Measurements from ENCODE around the gene SIT1. TPM values are rescaled to one million over a fixed set of nuclear protein-coding genes. Genes with fewer than 3 reads are reported as not detected.

The SIT1 gene
- total and polyA plus RNA-seq, 2 experiments from 2014 or later: 13.2 to 14.7 TPM

DNA sequence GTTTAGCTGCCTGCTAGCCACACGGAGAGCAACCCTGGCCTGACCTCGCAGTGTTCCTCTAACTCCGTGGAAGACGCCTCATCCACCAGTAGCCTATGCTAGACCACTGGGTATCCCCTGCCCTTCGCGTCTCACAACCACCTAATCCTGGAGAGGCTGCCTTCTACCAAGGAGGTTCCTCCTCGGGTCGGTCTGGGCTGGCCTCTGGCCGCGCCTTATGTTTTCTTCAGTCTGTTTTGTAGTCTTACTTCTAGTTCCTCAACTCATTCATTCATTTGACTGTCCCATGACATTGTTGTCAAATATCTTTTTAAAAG is 40.6 kb upstream of the SIT1 start (continued):
- TF ChIP-seq, protein P1, sequence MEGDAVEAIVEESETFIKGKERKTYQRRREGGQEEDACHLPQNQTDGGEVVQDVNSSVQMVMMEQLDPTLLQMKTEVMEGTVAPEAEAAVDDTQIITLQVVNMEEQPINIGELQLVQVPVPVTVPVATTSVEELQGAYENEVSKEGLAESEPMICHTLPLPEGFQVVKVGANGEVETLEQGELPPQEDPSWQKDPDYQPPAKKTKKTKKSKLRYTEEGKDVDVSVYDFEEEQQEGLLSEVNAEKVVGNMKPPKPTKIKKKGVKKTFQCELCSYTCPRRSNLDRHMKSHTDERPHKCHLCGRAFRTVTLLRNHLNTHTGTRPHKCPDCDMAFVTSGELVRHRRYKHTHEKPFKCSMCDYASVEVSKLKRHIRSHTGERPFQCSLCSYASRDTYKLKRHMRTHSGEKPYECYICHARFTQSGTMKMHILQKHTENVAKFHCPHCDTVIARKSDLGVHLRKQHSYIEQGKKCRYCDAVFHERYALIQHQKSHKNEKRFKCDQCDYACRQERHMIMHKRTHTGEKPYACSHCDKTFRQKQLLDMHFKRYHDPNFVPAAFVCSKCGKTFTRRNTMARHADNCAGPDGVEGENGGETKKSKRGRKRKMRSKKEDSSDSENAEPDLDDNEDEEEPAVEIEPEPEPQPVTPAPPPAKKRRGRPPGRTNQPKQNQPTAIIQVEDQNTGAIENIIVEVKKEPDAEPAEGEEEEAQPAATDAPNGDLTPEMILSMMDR (conservative IDR thresholded peaks at IDR 0.05; ENCODE audit: low read depth in 2 of 2): no peak
- TF ChIP-seq, protein P2, sequence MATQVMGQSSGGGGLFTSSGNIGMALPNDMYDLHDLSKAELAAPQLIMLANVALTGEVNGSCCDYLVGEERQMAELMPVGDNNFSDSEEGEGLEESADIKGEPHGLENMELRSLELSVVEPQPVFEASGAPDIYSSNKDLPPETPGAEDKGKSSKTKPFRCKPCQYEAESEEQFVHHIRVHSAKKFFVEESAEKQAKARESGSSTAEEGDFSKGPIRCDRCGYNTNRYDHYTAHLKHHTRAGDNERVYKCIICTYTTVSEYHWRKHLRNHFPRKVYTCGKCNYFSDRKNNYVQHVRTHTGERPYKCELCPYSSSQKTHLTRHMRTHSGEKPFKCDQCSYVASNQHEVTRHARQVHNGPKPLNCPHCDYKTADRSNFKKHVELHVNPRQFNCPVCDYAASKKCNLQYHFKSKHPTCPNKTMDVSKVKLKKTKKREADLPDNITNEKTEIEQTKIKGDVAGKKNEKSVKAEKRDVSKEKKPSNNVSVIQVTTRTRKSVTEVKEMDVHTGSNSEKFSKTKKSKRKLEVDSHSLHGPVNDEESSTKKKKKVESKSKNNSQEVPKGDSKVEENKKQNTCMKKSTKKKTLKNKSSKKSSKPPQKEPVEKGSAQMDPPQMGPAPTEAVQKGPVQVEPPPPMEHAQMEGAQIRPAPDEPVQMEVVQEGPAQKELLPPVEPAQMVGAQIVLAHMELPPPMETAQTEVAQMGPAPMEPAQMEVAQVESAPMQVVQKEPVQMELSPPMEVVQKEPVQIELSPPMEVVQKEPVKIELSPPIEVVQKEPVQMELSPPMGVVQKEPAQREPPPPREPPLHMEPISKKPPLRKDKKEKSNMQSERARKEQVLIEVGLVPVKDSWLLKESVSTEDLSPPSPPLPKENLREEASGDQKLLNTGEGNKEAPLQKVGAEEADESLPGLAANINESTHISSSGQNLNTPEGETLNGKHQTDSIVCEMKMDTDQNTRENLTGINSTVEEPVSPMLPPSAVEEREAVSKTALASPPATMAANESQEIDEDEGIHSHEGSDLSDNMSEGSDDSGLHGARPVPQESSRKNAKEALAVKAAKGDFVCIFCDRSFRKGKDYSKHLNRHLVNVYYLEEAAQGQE (IDR thresholded peaks at IDR 0.05; ENCODE audit: unreplicated experiment): no peak
- no peak for TF ChIP-seq ZNF114 (CRISPR knock-in tag; IDR thresholded peaks at IDR 0.05)

DNA sequence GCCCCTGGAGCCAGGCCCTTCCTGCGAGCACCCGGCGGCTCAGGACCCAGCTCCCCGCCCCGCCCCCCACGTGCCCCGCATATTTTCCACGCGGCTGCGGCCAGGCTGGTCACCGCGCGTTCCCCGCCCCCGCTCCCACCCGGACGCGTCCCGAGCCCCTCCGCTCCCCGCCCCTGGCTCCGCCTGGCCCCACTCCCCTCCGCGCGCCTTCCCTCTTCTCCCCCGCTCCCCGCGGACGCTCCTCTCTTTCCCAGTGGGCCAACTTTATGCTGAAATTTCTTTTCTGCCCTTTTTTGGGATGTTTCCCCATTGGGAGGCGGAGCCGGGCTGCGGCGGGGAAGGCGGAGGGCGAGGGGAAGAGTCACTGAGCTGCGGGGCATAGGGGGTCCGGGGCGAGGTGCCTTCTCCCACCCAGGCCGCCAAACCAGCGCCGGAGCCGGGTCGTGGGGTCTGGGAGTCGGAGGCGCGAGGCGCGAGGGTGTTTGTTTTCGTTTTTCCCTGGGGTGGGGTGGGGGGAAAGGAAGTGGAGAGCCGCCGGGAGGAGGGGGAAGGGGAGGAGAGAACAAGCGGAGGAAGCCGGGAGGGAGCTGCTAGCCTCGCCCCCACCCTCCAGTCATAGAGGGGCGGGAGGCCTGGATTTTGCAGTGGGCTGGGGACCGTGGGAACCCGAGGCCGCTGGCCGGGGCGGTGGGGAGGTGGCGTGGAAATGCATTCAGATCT is 40.0 kb upstream of the SIT1 start:
- H3K27ac Mint-ChIP-seq: peak overlapping the region; percentile 62; the same call in 1 of the 2 replicates
- H3K36me3 Mint-ChIP-seq (ENCODE audit: low read depth): peaks cover 31% of the 10 kb centered on the region
- no peaks in the 10 kb centered on the region for H3K9me2 ChIP-seq (ENCODE audit: insufficient read depth)
- H2AFZ ChIP-seq: peak overlapping the region; percentile 92
- no peaks in the 10 kb centered on the region for H3F3A ChIP-seq (replicated peaks; ENCODE audit: low read depth)
- H4K20me1 ChIP-seq (replicated peaks; ENCODE audit: insufficient read depth): peaks cover 6% of the 10 kb centered on the region; the same call in 1 of the 2 replicates
- peak overlapping the region; percentile 94 for H3K4me3 ChIP-seq
- H3K79me2 ChIP-seq (replicated peaks; ENCODE audit: insufficient read depth): peaks cover 22% of the 10 kb centered on the region
- peak overlapping the region; percentile 87; the same call in 1 of the 2 replicates for H3K27ac ChIP-seq (ENCODE audit: low read depth)
- H3K27me3 ChIP-seq (ENCODE audit: insufficient read depth): no peaks in the 10 kb centered on the region
- H3K4me1 Mint-ChIP-seq: peaks cover 33% of the 10 kb centered on the region
- no peaks in the 10 kb centered on the region; the same call in 1 of the 3 replicates for H3K9me3 Mint-ChIP-seq
- peaks cover 4% of the 10 kb centered on the region; the same call in 1 of the 2 replicates for H3K36me3 ChIP-seq (ENCODE audit: insufficient read depth)
- TF ChIP-seq POLR2AphosphoS5 (IDR thresholded peaks at IDR 0.05; ENCODE audit: low read depth): peak; percentile 7; the same call in 1 of the 2 replicates
- TF ChIP-seq NANOG (IDR thresholded peaks at IDR 0.05; ENCODE audit: borderline replicate concordance): no peak
- no peak for TF ChIP-seq STAT1 (IDR thresholded peaks at IDR 0.05; ENCODE audit: unreplicated experiment)
- no peak for TF ChIP-seq EZH2phosphoT487 (IDR thresholded peaks at IDR 0.05; ENCODE audit: unreplicated experiment)
- no peak for TF ChIP-seq ZNF114 (CRISPR knock-in tag; IDR thresholded peaks at IDR 0.05)
- ATAC-seq (peak; percentile 42), DNase-seq (ENCODE audit: low spot score) (peak; percentile 76)
- H3K4me3 Mint-ChIP-seq: peak overlapping the region; percentile 95
- H3K4me2 ChIP-seq: peak overlapping the region; percentile 96
- H3K4me1 ChIP-seq (ENCODE audit: insufficient read depth): peaks cover 17% of the 10 kb centered on the region; the same call in 1 of the 2 replicates
- H3K27me3 Mint-ChIP-seq (ENCODE audit: insufficient read depth, low read depth, poor library complexity): peaks cover 3% of the 10 kb centered on the region

All from GM23338 (cell line).